Measurements from ENCODE around the gene ZNF669. TPM values are rescaled to one million over a fixed set of nuclear protein-coding genes. Genes with fewer than 3 reads are reported as not detected.

Gene ZNF669
- total RNA-seq, 2 donors from 2014 or later, result 14.3 to 20.6 TPM

- Histone ChIP-seq H3K4me1 (ENCODE audit: control insufficient read depth, insufficient read depth, low read length) (no peaks in the 10 kb centered on the region), H3K4me3 (ENCODE audit: low read length) (peak overlapping the region; percentile 9), H3K9me3 (ENCODE audit: control insufficient read depth, low read length) (peaks cover 25% of the 10 kb centered on the region), H3K27me3 (ENCODE audit: control insufficient read depth, insufficient read depth, low read length, poor library complexity, severe bottlenecking) (no peaks in the 10 kb centered on the region), H3K27ac (ENCODE audit: low read depth, low read length) (no peak overlapping the region), H3K36me3 (ENCODE audit: control insufficient read depth, insufficient read depth, low read length) (peaks cover 40% of the 10 kb centered on the region), H3K9ac (ENCODE audit: extremely low read depth, low read length, poor library complexity, severe bottlenecking) (no peak overlapping the region)
- DNase-seq, result no peak
- peaks cover 13% of the 10 kb centered on the region for H3K4me1 Mint-ChIP-seq
- no peak overlapping the region for H3K4me3 Mint-ChIP-seq
- H3K9me3 Mint-ChIP-seq, result peaks cover 27% of the 10 kb centered on the region
- H3K27ac Mint-ChIP-seq, result no peak overlapping the region
- H3K36me3 Mint-ChIP-seq (ENCODE audit: low read depth), result peaks cover 39% of the 10 kb centered on the region
- 91 to 98% methylated on average over 3 of the region's 3 CpGs for WGBS, 2 experiments (ENCODE audit: insufficient coverage in 1 of 2, insufficient read length in 1 of 2)
- peaks cover 7% of the 10 kb centered on the region for H3K27me3 Mint-ChIP-seq (ENCODE audit: insufficient read depth)
- TF ChIP-seq CTCF (conservative IDR thresholded peaks at IDR 0.05), result no peak
These were observed 8.0 kb downstream of the ZNF669 start for GRCh38 chr1:247096112-247096511.

- Mint-ChIP-seq H3K4me3 (no peak overlapping the region), H3K27me3 (ENCODE audit: insufficient read depth) (peaks cover 45% of the 10 kb centered on the region), H3K4me1 (peaks cover 13% of the 10 kb centered on the region), H3K27ac (no peak overlapping the region), H3K9me3 (no peaks in the 10 kb centered on the region), H3K36me3 (ENCODE audit: low read depth) (no peaks in the 10 kb centered on the region)
- no peak overlapping the region for H3K27ac ChIP-seq (ENCODE audit: low read depth, low read length)
- 85 to 88% methylated on average over 7 to 14 of the region's 14 CpGs for WGBS, 2 experiments (ENCODE audit: insufficient coverage in 1 of 2, insufficient read length in 1 of 2)
- H3K9me3 ChIP-seq (ENCODE audit: control insufficient read depth, low read length), result no peaks in the 10 kb centered on the region
- no peak overlapping the region for H3K4me3 ChIP-seq (ENCODE audit: low read length)
- H3K36me3 ChIP-seq (ENCODE audit: control insufficient read depth, insufficient read depth, low read length), result no peaks in the 10 kb centered on the region
- peaks cover 31% of the 10 kb centered on the region for H3K27me3 ChIP-seq (ENCODE audit: control insufficient read depth, insufficient read depth, low read length, poor library complexity, severe bottlenecking)
- no peak for TF ChIP-seq CTCF (conservative IDR thresholded peaks at IDR 0.05)
- no peak overlapping the region for H3K9ac ChIP-seq (ENCODE audit: extremely low read depth, low read length, poor library complexity, severe bottlenecking)
- DNase-seq, result no peak
- H3K4me1 ChIP-seq (ENCODE audit: control insufficient read depth, insufficient read depth, low read length), result peaks cover 13% of the 10 kb centered on the region
These were observed 13.7 kb downstream of the ZNF669 start for GRCh38 chr1:247090455-247090854.

GRCh38 chr1:247089616-247090375 lies 14.4 kb downstream of the ZNF669 start:
- H3K36me3 ChIP-seq (ENCODE audit: control insufficient read depth, insufficient read depth, low read length), result no peaks in the 10 kb centered on the region
- peaks cover 13% of the 10 kb centered on the region for H3K4me1 Mint-ChIP-seq
- peaks cover 4% of the 10 kb centered on the region for H3K9me3 Mint-ChIP-seq
- H3K9me3 ChIP-seq (ENCODE audit: control insufficient read depth, low read length), result peaks cover 3% of the 10 kb centered on the region
- no peak overlapping the region for H3K9ac ChIP-seq (ENCODE audit: extremely low read depth, low read length, poor library complexity, severe bottlenecking)
- no peak overlapping the region for H3K4me3 Mint-ChIP-seq
- peaks cover 13% of the 10 kb centered on the region for H3K4me1 ChIP-seq (ENCODE audit: control insufficient read depth, insufficient read depth, low read length)
- H3K4me3 ChIP-seq (ENCODE audit: low read length), result no peak overlapping the region
- H3K27ac Mint-ChIP-seq, result peak overlapping the region; percentile 55
- H3K27me3 Mint-ChIP-seq (ENCODE audit: insufficient read depth), result peaks cover 51% of the 10 kb centered on the region
- no peaks in the 10 kb centered on the region for H3K36me3 Mint-ChIP-seq (ENCODE audit: low read depth)
- no peak overlapping the region for H3K27ac ChIP-seq (ENCODE audit: low read depth, low read length)
- DNase-seq, result peak; percentile 81
- peaks cover 35% of the 10 kb centered on the region for H3K27me3 ChIP-seq (ENCODE audit: control insufficient read depth, insufficient read depth, low read length, poor library complexity, severe bottlenecking)
- 62 to 66% methylated on average over 15 to 17 of the region's 17 CpGs for WGBS, 2 experiments (ENCODE audit: insufficient coverage in 1 of 2, insufficient read length in 1 of 2)
- TF ChIP-seq CTCF (conservative IDR thresholded peaks at IDR 0.05), result no peak

Data from endodermal cell (in vitro differentiated cells).